K562 (cell line): ENCODE data around the gene KRTAP27-1. TPM values are rescaled to one million over a fixed set of nuclear protein-coding genes. Genes with fewer than 3 reads are reported as not detected.

Source experiments
- ATAC-seq: fragments of 200-7000 bp; cut with Tn5 transposase; 3 replicates; pipeline ENCODE4 v1.9.1; 2020; ENCODE audit warnings: moderate library complexity
- BruUV-seq: library from RNA; stranded (reverse); fragments of 400-500 nt; replicated peaks from 2 replicates; lab custom pipeline; 2021; lab: Mats Ljungman, UMichigan
- CTCF ChIA-PET: fragments of 300-600 bp; formaldehyde crosslinking; extraction: SDS; loops from one replicate; lab custom pipeline; 2021; ENCODE audit warnings: low intra/inter-chr PET ratio; lab: Yijun Ruan, JAX
- POLR2A ChIA-PET: fragments of 300-600, 350-650 bp; sonication (Branson Sonifier 250); formaldehyde crosslinking; extraction: SDS; loops from one replicate; lab custom pipeline; 2021; ENCODE audit warnings: antibody characterized with exemption, inconsistent platforms; lab: Yijun Ruan, JAX
- DNase-seq, 4 experiments: peaks; one replicate each; pipeline versions ENCODE4 v3.0.0 to v3.0.0-alpha.2; 2011 to 2018; ENCODE audit warnings: low spot score in 3 of 4, mixed read lengths in 3 of 4; ENCODE audit errors: extremely low read depth in 1 of 4
- FAIRE-seq: peaks from 2 replicates; lab custom pipeline; 2011; peaks lifted over from hg19 to GRCh38; lab: Jason Lieb, UNC
- H2AFZ ChIP-seq: 2 replicates; pipeline ENCODE4 v1.6.0; 2011; ENCODE audit warnings: low read depth, low read length, control low read depth, inconsistent platforms
- H3K27ac ChIP-seq: fragments of 200-600 bp; 3 replicates; pipeline ENCODE4 v1.8.0; 2011; ENCODE audit warnings: low read depth, mild to moderate bottlenecking, control low read depth, inconsistent platforms, low read length, moderate library complexity, mixed read lengths; ENCODE audit errors: extremely low read depth
- H3K27me3 ChIP-seq, 2 experiments: fragments of 300-600 bp in 1 of 2; 2 replicates in 1 of 2; 3 replicates in 1 of 2; pipeline versions ENCODE4 v1.6.0 to v1.8.0; 2011; ENCODE audit warnings: inconsistent platforms in 2 of 2, low read length in 2 of 2, mild to moderate bottlenecking in 1 of 2, mixed read lengths in 1 of 2, moderate library complexity in 1 of 2; ENCODE audit not compliant: control insufficient read depth in 2 of 2, insufficient read depth in 2 of 2
- H3K36me3 ChIP-seq: fragments of 300-600 bp; 3 replicates; pipeline ENCODE4 v1.8.0; 2011; ENCODE audit warnings: mild to moderate bottlenecking, low read length, inconsistent platforms; ENCODE audit not compliant: control insufficient read depth, insufficient read depth
- H3K4me1 ChIP-seq, 2 experiments: fragments of 200-600 bp in 1 of 2; replicated peaks in 1 of 2; 2 replicates in 1 of 2; 3 replicates in 1 of 2; pipeline versions ENCODE4 v1.5.1 to v1.8.0; 2011; ENCODE audit warnings: inconsistent platforms in 2 of 2, low read length in 2 of 2, mild to moderate bottlenecking in 1 of 2, mixed read lengths in 1 of 2, moderate library complexity in 1 of 2; ENCODE audit not compliant: control insufficient read depth in 2 of 2, insufficient read depth in 2 of 2
- H3K4me2 ChIP-seq: 2 replicates; pipeline ENCODE4 v1.6.1; 2011; ENCODE audit warnings: low read length, control low read depth, inconsistent platforms, mixed read lengths; ENCODE audit not compliant: insufficient read depth
- H3K4me3 ChIP-seq: fragments of 200-600 bp; sonication (generic), shearing (Covaris generic); 2 replicates; pipeline ENCODE4 v1.5.1; 2016; ENCODE audit warnings: control low read depth, inconsistent platforms
- H3K79me2 ChIP-seq: fragments of 200-600 bp; 3 replicates; pipeline ENCODE4 v1.8.0; 2011; ENCODE audit warnings: low read length, inconsistent platforms; ENCODE audit not compliant: control insufficient read depth, insufficient read depth
- H3K9ac ChIP-seq, 2 experiments: 2 replicates each; pipeline versions ENCODE4 v1.6.0 to v1.6.1; 2011; ENCODE audit warnings: low read depth in 2 of 2, low read length in 2 of 2, control low read depth in 1 of 2, inconsistent platforms in 1 of 2, mild to moderate bottlenecking in 1 of 2, mixed read lengths in 1 of 2; ENCODE audit not compliant: insufficient read depth in 1 of 2
- H3K9me1 ChIP-seq: one replicate; pipeline ENCODE4 v1.6.0; 2011; ENCODE audit warnings: inconsistent platforms, mild to moderate bottlenecking, low read length, moderate library complexity; ENCODE audit not compliant: control insufficient read depth, insufficient read depth
- H3K9me3 ChIP-seq: replicated peaks from 2 replicates; pipeline ENCODE4 v1.5.1; 2011; ENCODE audit warnings: low read depth, low read length, inconsistent platforms; ENCODE audit not compliant: control insufficient read depth, insufficient read depth
- H4K20me1 ChIP-seq: replicated peaks from 2 replicates; pipeline ENCODE4 v1.6.1; 2011; ENCODE audit warnings: low read length, inconsistent platforms, mixed read lengths; ENCODE audit not compliant: control insufficient read depth, insufficient read depth
- FOSL1 ChIP-seq: fragments of 200-800 bp; sonication (Bioruptor generic); conservative IDR thresholded peaks from 2 replicates; pipeline ENCODE4 v1.6.1; 2016; ENCODE audit warnings: missing genetic modification characterization, missing compliant biosample characterization
- RAD21 ChIP-seq, 2 experiments: fragments of 250-450 bp in 1 of 2; fragments of 450-650 bp in 1 of 2; sonication (Bioruptor Pico) in 1 of 2; formaldehyde crosslinking in 1 of 2; IDR thresholded peaks in 1 of 2; conservative IDR thresholded peaks in 1 of 2; 2 replicates each; pipeline versions ENCODE4 v1.4.0 to v1.8.0; 2020 to 2022; ENCODE audit warnings: mild to moderate bottlenecking in 2 of 2, moderate library complexity in 1 of 2
- WGBS: fragments of 100-300 bp; shearing (Covaris generic); methylation state at CpG from one replicate; pipeline ENCODE4 v1.1.6; 2016; ENCODE audit warnings: low coverage, mixed read lengths; ENCODE audit not compliant: insufficient coverage; ENCODE audit errors: missing lambda C conversion rate; 5-methylcytosine and 5-hydroxymethylcytosine counted together
- in situ Hi-C: fragments of 300-500 bp; cut with MboI; formaldehyde crosslinking; loops from 4 replicates; pipeline ENCODE4 v1.15.0; 2018; ENCODE audit warnings: inconsistent platforms, mixed read lengths
- intact Hi-C: fragments of 100-400 bp; cut with micrococcal nuclease; formaldehyde crosslinking; loops from 2 replicates; pipeline ENCODE4 v1.14.2; 2022
- polyA plus RNA-seq, 8 experiments: library from polyadenylated mRNA; depleted of rRNA in 4 of 8; stranded (reverse) in 5 of 8; unstranded in 3 of 8; fragments of >200 nt; fragmentation: Nextera tagmentation in 2 of 8; fragmentation: Illumina TruSeq in 1 of 8; extraction: Ambion mirVana in 2 of 8; extraction: Trizol in 1 of 8; gene quantifications; 2 replicates each; pipeline versions ENCODE4 v1.2.1 to v1.2.3, GENCODE V29; 2011 to 2014; ENCODE audit warnings: inconsistent platforms in 1 of 8, missing spikeins in 1 of 8
- total RNA-seq, 7 experiments: library from RNA; depleted of rRNA in 6 of 7; stranded (reverse); fragments of >200 nt in 6 of 7; fragmentation: Illumina TruSeq in 2 of 7; extraction: Trizol in 2 of 7; gene quantifications; 2 replicates each; pipeline versions ENCODE4 v1.2.1 to v1.2.3, GENCODE V29; 2011 to 2021; ENCODE audit warnings: low replicate concordance in 1 of 7
- TF ChIP-seq, protein P1 (sequence below), 2 experiments: fragments of 450-650 bp; formaldehyde crosslinking in 1 of 2; IDR thresholded peaks; 2 replicates each; pipeline versions ENCODE4 v1.4.0 to v1.6.1; 2014 to 2020; ENCODE audit warnings: mild to moderate bottlenecking in 2 of 2, borderline replicate concordance in 1 of 2, low read depth in 1 of 2
- TF ChIP-seq, protein P2 (sequence below): fragments of 450-650 bp; formaldehyde crosslinking; IDR thresholded peaks from 2 replicates; pipeline ENCODE4 v1.4.0; 2020; ENCODE audit warnings: mild to moderate bottlenecking, moderate library complexity
- TF ChIP-seq, protein P3 (sequence below): fragments of 250-450 bp; sonication (Bioruptor Pico); IDR thresholded peaks from 2 replicates; pipeline ENCODE4 v1.8.0; 2022; ENCODE audit warnings: moderate library complexity, mild to moderate bottlenecking, inconsistent platforms

Gene KRTAP27-1
- total and polyA plus RNA-seq, 9 of the 15 experiments (the other 6 are each of a cell fraction or from before 2014, with no cell fraction given): not detected

DNA sequence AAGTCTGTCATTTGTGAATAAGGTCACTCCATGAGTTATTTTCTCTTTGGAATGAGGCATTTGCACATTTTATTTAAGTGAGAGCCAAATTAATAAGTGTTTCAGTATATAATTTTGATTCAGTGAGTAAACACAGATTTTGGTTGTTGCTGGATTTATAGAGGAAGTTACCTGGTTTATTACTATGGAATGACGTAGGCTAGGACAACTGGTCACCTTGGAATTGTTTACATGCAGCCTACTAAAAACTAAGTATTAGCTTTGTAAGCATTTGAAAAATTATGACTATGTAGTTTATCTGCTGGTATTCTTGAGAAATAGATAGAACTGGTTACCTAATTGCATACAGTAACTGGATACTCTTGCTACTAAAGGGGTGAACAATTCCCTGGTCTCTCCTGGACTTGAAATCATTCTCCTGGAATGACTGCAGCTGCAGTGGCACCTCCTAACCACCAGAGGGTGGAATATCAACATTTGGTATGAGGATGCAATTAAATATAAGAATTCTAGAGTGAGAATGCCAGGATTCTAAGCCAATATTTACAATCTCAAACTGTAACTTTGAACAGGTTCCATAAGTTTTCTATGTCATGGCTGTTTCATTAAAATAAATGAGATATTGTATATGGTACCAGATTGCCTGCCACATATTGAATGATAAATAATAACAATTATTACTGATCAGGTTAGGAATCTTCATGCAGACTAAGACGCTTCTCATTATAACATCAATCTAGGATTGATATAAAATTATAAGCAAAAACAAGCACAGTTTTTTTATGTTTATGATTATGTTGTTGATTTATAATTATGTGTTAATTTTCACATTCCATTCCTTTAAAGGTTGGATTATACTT, 3.5 kb upstream of the KRTAP27-1 start:
- Histone ChIP-seq H3K4me3 (no peak overlapping the region), H3K79me2 (no peaks in the 10 kb centered on the region), H3K9me3 (no peaks in the 10 kb centered on the region), H3K27ac (no peak overlapping the region), H3K36me3 (no peaks in the 10 kb centered on the region), H3K9me1 (no peaks in the 10 kb centered on the region), H3K9ac (no peak overlapping the region), H2AFZ (no peak overlapping the region), H3K4me1 (no peaks in the 10 kb centered on the region), H3K27me3 (no peaks in the 10 kb centered on the region), H4K20me1 (no peaks in the 10 kb centered on the region), H3K4me2 (no peak overlapping the region)
- intact Hi-C loops: loop anchor here (2.0 kb wide), 1 partner anchor 746 kb away; no protein-coding TSS in a partner anchor
- 2% methylated on average over 2 of the region's 2 CpGs for WGBS
- POLR2A ChIA-PET: no interaction called here
- DNase-seq (peak; percentile 30 to 48 (median 41)), FAIRE-seq (no peak), ATAC-seq (0 out of 3 replicates have a peak, but pooled peaks have one; percentile 48)
- CTCF ChIA-PET: interaction anchor here (0.7 kb wide), 1 partner anchor 746 kb away, joined by 4 read pairs; no protein-coding TSS in a partner anchor
- no TSS peak for BruUV-seq
- in situ Hi-C loops: no loop called here
- TF ChIP-seq FOSL1 (tag) (no peak), RAD21 (CRISPR knock-in tag; conservative IDR thresholded peaks at IDR 0.05 in 1 of 2, IDR thresholded peaks at IDR 0.05 in 1 of 2) (peak; percentile 47 to 61)
- TF ChIP-seq, protein P1, sequence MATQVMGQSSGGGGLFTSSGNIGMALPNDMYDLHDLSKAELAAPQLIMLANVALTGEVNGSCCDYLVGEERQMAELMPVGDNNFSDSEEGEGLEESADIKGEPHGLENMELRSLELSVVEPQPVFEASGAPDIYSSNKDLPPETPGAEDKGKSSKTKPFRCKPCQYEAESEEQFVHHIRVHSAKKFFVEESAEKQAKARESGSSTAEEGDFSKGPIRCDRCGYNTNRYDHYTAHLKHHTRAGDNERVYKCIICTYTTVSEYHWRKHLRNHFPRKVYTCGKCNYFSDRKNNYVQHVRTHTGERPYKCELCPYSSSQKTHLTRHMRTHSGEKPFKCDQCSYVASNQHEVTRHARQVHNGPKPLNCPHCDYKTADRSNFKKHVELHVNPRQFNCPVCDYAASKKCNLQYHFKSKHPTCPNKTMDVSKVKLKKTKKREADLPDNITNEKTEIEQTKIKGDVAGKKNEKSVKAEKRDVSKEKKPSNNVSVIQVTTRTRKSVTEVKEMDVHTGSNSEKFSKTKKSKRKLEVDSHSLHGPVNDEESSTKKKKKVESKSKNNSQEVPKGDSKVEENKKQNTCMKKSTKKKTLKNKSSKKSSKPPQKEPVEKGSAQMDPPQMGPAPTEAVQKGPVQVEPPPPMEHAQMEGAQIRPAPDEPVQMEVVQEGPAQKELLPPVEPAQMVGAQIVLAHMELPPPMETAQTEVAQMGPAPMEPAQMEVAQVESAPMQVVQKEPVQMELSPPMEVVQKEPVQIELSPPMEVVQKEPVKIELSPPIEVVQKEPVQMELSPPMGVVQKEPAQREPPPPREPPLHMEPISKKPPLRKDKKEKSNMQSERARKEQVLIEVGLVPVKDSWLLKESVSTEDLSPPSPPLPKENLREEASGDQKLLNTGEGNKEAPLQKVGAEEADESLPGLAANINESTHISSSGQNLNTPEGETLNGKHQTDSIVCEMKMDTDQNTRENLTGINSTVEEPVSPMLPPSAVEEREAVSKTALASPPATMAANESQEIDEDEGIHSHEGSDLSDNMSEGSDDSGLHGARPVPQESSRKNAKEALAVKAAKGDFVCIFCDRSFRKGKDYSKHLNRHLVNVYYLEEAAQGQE (IDR thresholded peaks at IDR 0.05; ENCODE audit: borderline replicate concordance): peak; percentile 7; the same call in 1 of the 2 replicates
- TF ChIP-seq, protein P1 (CRISPR knock-in tag; IDR thresholded peaks at IDR 0.05; ENCODE audit: low read depth): no peak
- TF ChIP-seq, protein P2, sequence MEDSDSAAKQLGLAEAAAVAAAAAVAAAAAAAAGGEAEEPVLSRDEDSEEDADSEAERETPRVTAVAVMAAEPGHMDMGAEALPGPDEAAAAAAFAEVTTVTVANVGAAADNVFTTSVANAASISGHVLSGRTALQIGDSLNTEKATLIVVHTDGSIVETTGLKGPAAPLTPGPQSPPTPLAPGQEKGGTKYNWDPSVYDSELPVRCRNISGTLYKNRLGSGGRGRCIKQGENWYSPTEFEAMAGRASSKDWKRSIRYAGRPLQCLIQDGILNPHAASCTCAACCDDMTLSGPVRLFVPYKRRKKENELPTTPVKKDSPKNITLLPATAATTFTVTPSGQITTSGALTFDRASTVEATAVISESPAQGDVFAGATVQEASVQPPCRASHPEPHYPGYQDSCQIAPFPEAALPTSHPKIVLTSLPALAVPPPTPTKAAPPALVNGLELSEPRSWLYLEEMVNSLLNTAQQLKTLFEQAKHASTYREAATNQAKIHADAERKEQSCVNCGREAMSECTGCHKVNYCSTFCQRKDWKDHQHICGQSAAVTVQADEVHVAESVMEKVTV: peak; percentile 35; the same call in 1 of the 2 replicates
- TF ChIP-seq, protein P3, sequence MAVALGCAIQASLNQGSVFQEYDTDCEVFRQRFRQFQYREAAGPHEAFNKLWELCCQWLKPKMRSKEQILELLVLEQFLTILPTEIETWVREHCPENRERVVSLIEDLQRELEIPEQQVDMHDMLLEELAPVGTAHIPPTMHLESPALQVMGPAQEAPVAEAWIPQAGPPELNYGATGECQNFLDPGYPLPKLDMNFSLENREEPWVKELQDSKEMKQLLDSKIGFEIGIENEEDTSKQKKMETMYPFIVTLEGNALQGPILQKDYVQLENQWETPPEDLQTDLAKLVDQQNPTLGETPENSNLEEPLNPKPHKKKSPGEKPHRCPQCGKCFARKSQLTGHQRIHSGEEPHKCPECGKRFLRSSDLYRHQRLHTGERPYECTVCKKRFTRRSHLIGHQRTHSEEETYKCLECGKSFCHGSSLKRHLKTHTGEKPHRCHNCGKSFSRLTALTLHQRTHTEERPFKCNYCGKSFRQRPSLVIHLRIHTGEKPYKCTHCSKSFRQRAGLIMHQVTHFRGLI (CRISPR knock-in tag): no peak
